Testis (tissue), 2 donors: ENCODE results near the gene APEX1.

Experiments
- CTCF ChIP-seq, 3 experiments: fragments of 450-650 bp in 2 of 3; fragments of 200-600 bp in 1 of 3; sonication (generic) in 1 of 3; IDR thresholded peaks; one replicate each; pipeline ENCODE4 v1.5.1; 2016 to 2019; ENCODE audit warnings: antibody characterized with exemption in 3 of 3, mild to moderate bottlenecking in 2 of 3, moderate library complexity in 1 of 3
- POLR2A ChIP-seq: fragments of 450-650 bp; IDR thresholded peaks from one replicate; pipeline ENCODE4 v1.6.1; 2017; ENCODE audit warnings: antibody characterized with exemption, mild to moderate bottlenecking, moderate library complexity

- no peak for TF ChIP-seq CTCF (IDR thresholded peaks at IDR 0.05)
- no peak for TF ChIP-seq POLR2A
These were observed 18.7 kb upstream of the APEX1 start for GRCh38 chr14:20436363-20436755.
